ENCODE data around the gene KCNE2.
"Not testable (repeated sequence)": the region's sequence is repeated elsewhere in the genome, so short reads cannot be mapped to it uniquely, and the experiment has no call there.

DNA sequence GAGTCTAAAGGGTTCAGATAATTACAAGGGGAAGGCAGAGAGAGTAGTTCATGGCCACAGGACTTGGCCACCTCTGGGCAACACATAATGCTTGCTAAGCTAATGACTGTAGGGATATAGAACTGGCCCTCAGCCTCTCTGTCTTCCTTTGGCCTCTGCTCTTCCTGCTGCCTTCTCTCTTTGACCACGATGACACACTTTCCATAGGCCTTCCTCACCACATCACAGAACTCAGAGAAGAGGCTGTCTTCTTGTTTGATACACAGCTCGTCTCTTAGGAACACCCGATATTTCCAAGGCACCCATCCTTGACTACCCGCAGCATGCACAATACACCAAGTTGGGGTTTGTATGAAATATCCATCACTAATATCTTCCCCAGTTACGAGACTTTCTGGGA lies 36.7 kb downstream of the KCNE2 start:
- TF ChIP-seq, protein P1, sequence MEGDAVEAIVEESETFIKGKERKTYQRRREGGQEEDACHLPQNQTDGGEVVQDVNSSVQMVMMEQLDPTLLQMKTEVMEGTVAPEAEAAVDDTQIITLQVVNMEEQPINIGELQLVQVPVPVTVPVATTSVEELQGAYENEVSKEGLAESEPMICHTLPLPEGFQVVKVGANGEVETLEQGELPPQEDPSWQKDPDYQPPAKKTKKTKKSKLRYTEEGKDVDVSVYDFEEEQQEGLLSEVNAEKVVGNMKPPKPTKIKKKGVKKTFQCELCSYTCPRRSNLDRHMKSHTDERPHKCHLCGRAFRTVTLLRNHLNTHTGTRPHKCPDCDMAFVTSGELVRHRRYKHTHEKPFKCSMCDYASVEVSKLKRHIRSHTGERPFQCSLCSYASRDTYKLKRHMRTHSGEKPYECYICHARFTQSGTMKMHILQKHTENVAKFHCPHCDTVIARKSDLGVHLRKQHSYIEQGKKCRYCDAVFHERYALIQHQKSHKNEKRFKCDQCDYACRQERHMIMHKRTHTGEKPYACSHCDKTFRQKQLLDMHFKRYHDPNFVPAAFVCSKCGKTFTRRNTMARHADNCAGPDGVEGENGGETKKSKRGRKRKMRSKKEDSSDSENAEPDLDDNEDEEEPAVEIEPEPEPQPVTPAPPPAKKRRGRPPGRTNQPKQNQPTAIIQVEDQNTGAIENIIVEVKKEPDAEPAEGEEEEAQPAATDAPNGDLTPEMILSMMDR (conservative IDR thresholded peaks at IDR 0.05), result not testable (repeated sequence)
- TF ChIP-seq ZFX (IDR thresholded peaks at IDR 0.05), result not testable (repeated sequence)
